ENCODE measurements around the gene ST3GAL3.

ST3GAL3 gene

GRCh38 chr1:43880604-43881003 lies 173.3 kb downstream of the ST3GAL3 start:
- H3K9me3 ChIP-seq (ENCODE audit: control insufficient read depth in 1 of 2, low read length in 2 of 2) = no peaks in the 10 kb centered on the region
- no peaks in the 10 kb centered on the region for H3K27me3 ChIP-seq (ENCODE audit: control insufficient read depth in 1 of 2, insufficient read depth in 2 of 2, low read length in 2 of 2)
- H3K4me3 ChIP-seq (ENCODE audit: low read depth in 1 of 2, low read length in 2 of 2) = no peak overlapping the region
- no peak overlapping the region for H3K9ac ChIP-seq (ENCODE audit: low read depth in 1 of 2, low read length in 2 of 2)
- H3K4me1 ChIP-seq (ENCODE audit: control insufficient read depth in 1 of 2, insufficient read depth in 2 of 2, low read length in 2 of 2) = no peaks in the 10 kb centered on the region
- H3K36me3 ChIP-seq (ENCODE audit: control insufficient read depth in 1 of 2, insufficient read depth in 2 of 2, low read length in 2 of 2) = no peaks in the 10 kb centered on the region
- no peak overlapping the region for H3K27ac ChIP-seq (ENCODE audit: low read depth, low read length)

- no peaks in the 10 kb centered on the region for H3K4me1 ChIP-seq (ENCODE audit: control insufficient read depth in 1 of 2, insufficient read depth in 2 of 2, low read length in 2 of 2)
- no peak overlapping the region for H3K9ac ChIP-seq (ENCODE audit: low read depth in 1 of 2, low read length in 2 of 2)
- H3K9me3 ChIP-seq (ENCODE audit: control insufficient read depth in 1 of 2, low read length in 2 of 2) = no peaks in the 10 kb centered on the region
- H3K36me3 ChIP-seq (ENCODE audit: control insufficient read depth in 1 of 2, insufficient read depth in 2 of 2, low read length in 2 of 2) = no peaks in the 10 kb centered on the region
- H3K4me3 ChIP-seq (ENCODE audit: low read depth in 1 of 2, low read length in 2 of 2) = no peak overlapping the region
- no peak overlapping the region for H3K27ac ChIP-seq (ENCODE audit: low read depth, low read length)
- no peaks in the 10 kb centered on the region for H3K27me3 ChIP-seq (ENCODE audit: control insufficient read depth in 1 of 2, insufficient read depth in 2 of 2, low read length in 2 of 2)
These were observed 174.1 kb downstream of the ST3GAL3 start for GRCh38 chr1:43881415-43881814.

DNA sequence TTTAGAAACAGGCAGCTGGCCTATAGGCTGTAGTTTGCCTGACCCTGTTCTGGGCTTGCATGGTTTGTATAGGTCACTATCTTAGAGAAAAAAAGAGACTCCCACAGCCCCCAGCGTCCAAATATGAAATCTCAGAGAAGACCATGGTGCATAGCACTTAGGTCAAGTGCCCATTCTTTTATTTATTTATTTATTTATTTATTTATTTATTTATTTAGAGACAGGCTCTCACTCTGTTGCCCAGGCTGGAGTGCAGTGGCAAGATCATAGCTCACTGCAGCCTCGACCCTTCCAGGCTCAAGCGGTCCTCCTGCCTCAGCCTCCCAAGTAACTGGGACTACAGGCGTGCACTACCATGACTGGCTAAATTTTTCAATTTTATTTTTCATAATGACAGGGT lies 175.4 kb downstream of the ST3GAL3 start:
- Histone ChIP-seq H3K4me1 (ENCODE audit: control insufficient read depth in 1 of 2, insufficient read depth in 2 of 2, low read length in 2 of 2) (no peaks in the 10 kb centered on the region), H3K27ac (ENCODE audit: low read depth, low read length) (no peak overlapping the region), H3K9ac (ENCODE audit: low read depth in 1 of 2, low read length in 2 of 2) (no peak overlapping the region), H3K36me3 (ENCODE audit: control insufficient read depth in 1 of 2, insufficient read depth in 2 of 2, low read length in 2 of 2) (no peaks in the 10 kb centered on the region), H3K27me3 (ENCODE audit: control insufficient read depth in 1 of 2, insufficient read depth in 2 of 2, low read length in 2 of 2) (no peaks in the 10 kb centered on the region), H3K4me3 (ENCODE audit: low read depth in 1 of 2, low read length in 2 of 2) (no peak overlapping the region), H3K9me3 (ENCODE audit: control insufficient read depth in 1 of 2, low read length in 2 of 2) (no peaks in the 10 kb centered on the region)

- H3K27ac ChIP-seq (ENCODE audit: low read depth, low read length) = no peak overlapping the region
- H3K4me1 ChIP-seq (ENCODE audit: control insufficient read depth in 1 of 2, insufficient read depth in 2 of 2, low read length in 2 of 2) = no peaks in the 10 kb centered on the region
- H3K4me3 ChIP-seq (ENCODE audit: low read depth in 1 of 2, low read length in 2 of 2) = no peak overlapping the region
- H3K27me3 ChIP-seq (ENCODE audit: control insufficient read depth in 1 of 2, insufficient read depth in 2 of 2, low read length in 2 of 2) = no peaks in the 10 kb centered on the region
- H3K9ac ChIP-seq (ENCODE audit: low read depth in 1 of 2, low read length in 2 of 2) = no peak overlapping the region
- no peaks in the 10 kb centered on the region for H3K9me3 ChIP-seq (ENCODE audit: control insufficient read depth in 1 of 2, low read length in 2 of 2)
- no peaks in the 10 kb centered on the region for H3K36me3 ChIP-seq (ENCODE audit: control insufficient read depth in 1 of 2, insufficient read depth in 2 of 2, low read length in 2 of 2)
These were observed 176.0 kb downstream of the ST3GAL3 start for GRCh38 chr1:43883321-43883720.

DNA sequence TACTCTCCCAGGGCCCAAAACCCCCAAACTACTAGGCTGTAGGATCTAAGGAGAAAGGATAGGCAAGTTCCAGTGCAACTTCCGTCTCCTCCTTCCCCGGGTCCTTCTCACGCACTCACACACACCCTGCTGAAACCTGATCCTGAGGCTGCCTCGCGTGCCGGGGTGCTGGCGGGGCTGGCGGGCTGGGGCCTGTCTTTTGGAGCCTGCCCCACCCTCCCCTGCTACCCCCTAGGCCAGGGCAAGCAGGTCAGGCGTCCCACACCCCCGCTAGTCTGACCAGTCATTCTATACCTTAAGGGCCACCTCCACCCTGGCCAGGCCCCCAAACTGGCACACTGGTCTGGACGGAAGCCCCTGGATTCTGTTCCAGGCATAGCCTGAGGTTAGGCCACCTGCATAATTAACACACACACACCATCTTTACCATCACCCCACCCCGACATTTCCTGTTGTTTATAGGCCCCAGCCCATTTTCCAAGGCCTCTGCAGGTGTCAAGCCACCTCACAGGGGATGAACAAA lies 178.0 kb downstream of the ST3GAL3 start:
- no peak overlapping the region for H3K27ac ChIP-seq (ENCODE audit: low read depth, low read length)
- H3K36me3 ChIP-seq (ENCODE audit: control insufficient read depth in 1 of 2, insufficient read depth in 2 of 2, low read length in 2 of 2) = no peaks in the 10 kb centered on the region
- H3K4me3 ChIP-seq (ENCODE audit: low read depth in 1 of 2, low read length in 2 of 2) = no peak overlapping the region
- no peaks in the 10 kb centered on the region for H3K27me3 ChIP-seq (ENCODE audit: control insufficient read depth in 1 of 2, insufficient read depth in 2 of 2, low read length in 2 of 2)
- no peak overlapping the region for H3K9ac ChIP-seq (ENCODE audit: low read depth in 1 of 2, low read length in 2 of 2)
- no peaks in the 10 kb centered on the region for H3K9me3 ChIP-seq (ENCODE audit: control insufficient read depth in 1 of 2, low read length in 2 of 2)
- no peaks in the 10 kb centered on the region for H3K4me1 ChIP-seq (ENCODE audit: control insufficient read depth in 1 of 2, insufficient read depth in 2 of 2, low read length in 2 of 2)

- Histone ChIP-seq H3K4me1 (ENCODE audit: control insufficient read depth in 1 of 2, insufficient read depth in 2 of 2, low read length in 2 of 2) (no peaks in the 10 kb centered on the region), H3K9me3 (ENCODE audit: control insufficient read depth in 1 of 2, low read length in 2 of 2) (no peaks in the 10 kb centered on the region), H3K36me3 (ENCODE audit: control insufficient read depth in 1 of 2, insufficient read depth in 2 of 2, low read length in 2 of 2) (no peaks in the 10 kb centered on the region), H3K4me3 (ENCODE audit: low read depth in 1 of 2, low read length in 2 of 2) (no peak overlapping the region), H3K27ac (ENCODE audit: low read depth, low read length) (no peak overlapping the region), H3K27me3 (ENCODE audit: control insufficient read depth in 1 of 2, insufficient read depth in 2 of 2, low read length in 2 of 2) (no peaks in the 10 kb centered on the region), H3K9ac (ENCODE audit: low read depth in 1 of 2, low read length in 2 of 2) (no peak overlapping the region)
These were observed 180.4 kb downstream of the ST3GAL3 start for GRCh38 chr1:43887748-43888147.

- H3K9me3 ChIP-seq (ENCODE audit: control insufficient read depth in 1 of 2, low read length in 2 of 2) = no peaks in the 10 kb centered on the region
- no peaks in the 10 kb centered on the region for H3K36me3 ChIP-seq (ENCODE audit: control insufficient read depth in 1 of 2, insufficient read depth in 2 of 2, low read length in 2 of 2)
- H3K4me3 ChIP-seq (ENCODE audit: low read depth in 1 of 2, low read length in 2 of 2) = no peak overlapping the region
- H3K4me1 ChIP-seq (ENCODE audit: control insufficient read depth in 1 of 2, insufficient read depth in 2 of 2, low read length in 2 of 2) = no peaks in the 10 kb centered on the region
- no peaks in the 10 kb centered on the region for H3K27me3 ChIP-seq (ENCODE audit: control insufficient read depth in 1 of 2, insufficient read depth in 2 of 2, low read length in 2 of 2)
- H3K27ac ChIP-seq (ENCODE audit: low read depth, low read length) = no peak overlapping the region
- H3K9ac ChIP-seq (ENCODE audit: low read depth in 1 of 2, low read length in 2 of 2) = no peak overlapping the region
These were observed 183.5 kb downstream of the ST3GAL3 start for GRCh38 chr1:43890815-43891214.

GRCh38 chr1:43893006-43893405 lies 185.7 kb downstream of the ST3GAL3 start:
- Histone ChIP-seq H3K9ac (ENCODE audit: low read depth in 1 of 2, low read length in 2 of 2) (no peak overlapping the region), H3K4me3 (ENCODE audit: low read depth in 1 of 2, low read length in 2 of 2) (no peak overlapping the region), H3K27me3 (ENCODE audit: control insufficient read depth in 1 of 2, insufficient read depth in 2 of 2, low read length in 2 of 2) (no peaks in the 10 kb centered on the region), H3K9me3 (ENCODE audit: control insufficient read depth in 1 of 2, low read length in 2 of 2) (no peaks in the 10 kb centered on the region), H3K36me3 (ENCODE audit: control insufficient read depth in 1 of 2, insufficient read depth in 2 of 2, low read length in 2 of 2) (peaks cover 0 to 1% of the 10 kb centered on the region in 2 donors), H3K4me1 (ENCODE audit: control insufficient read depth in 1 of 2, insufficient read depth in 2 of 2, low read length in 2 of 2) (no peaks in the 10 kb centered on the region), H3K27ac (ENCODE audit: low read depth, low read length) (no peak overlapping the region)

GRCh38 chr1:43898981-43899380 lies 191.6 kb downstream of the ST3GAL3 start:
- no peaks in the 10 kb centered on the region for H3K27me3 ChIP-seq (ENCODE audit: control insufficient read depth in 1 of 2, insufficient read depth in 2 of 2, low read length in 2 of 2)
- no peaks in the 10 kb centered on the region for H3K9me3 ChIP-seq (ENCODE audit: control insufficient read depth in 1 of 2, low read length in 2 of 2)
- peaks cover 0 to 8% of the 10 kb centered on the region in 2 donors for H3K36me3 ChIP-seq (ENCODE audit: control insufficient read depth in 1 of 2, insufficient read depth in 2 of 2, low read length in 2 of 2)
- no peak overlapping the region for H3K9ac ChIP-seq (ENCODE audit: low read depth in 1 of 2, low read length in 2 of 2)
- no peak overlapping the region for H3K27ac ChIP-seq (ENCODE audit: low read depth, low read length)
- no peak overlapping the region for H3K4me3 ChIP-seq (ENCODE audit: low read depth in 1 of 2, low read length in 2 of 2)
- H3K4me1 ChIP-seq (ENCODE audit: control insufficient read depth in 1 of 2, insufficient read depth in 2 of 2, low read length in 2 of 2) = no peaks in the 10 kb centered on the region

DNA sequence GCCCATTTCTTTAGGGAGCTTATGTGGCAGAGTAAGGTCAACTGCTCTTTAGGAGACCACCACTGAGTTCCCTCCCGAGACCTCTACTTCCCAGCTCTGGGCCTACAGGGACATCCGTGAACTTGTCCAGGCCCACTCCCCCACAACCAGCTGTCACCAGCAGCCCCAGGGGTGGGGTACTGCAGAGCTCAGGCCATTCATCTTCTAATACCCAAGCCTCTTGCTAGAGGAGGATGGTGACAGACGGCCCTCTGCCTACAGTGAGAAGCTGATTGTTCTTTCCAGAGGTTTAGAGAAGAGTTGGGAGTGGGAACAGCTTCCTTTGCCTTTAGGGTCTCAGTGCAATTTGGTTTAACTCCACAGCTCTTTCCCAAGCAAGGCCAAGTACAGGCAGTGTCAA lies 193.1 kb downstream of the ST3GAL3 start:
- Histone ChIP-seq H3K9me3 (ENCODE audit: control insufficient read depth in 1 of 2, low read length in 2 of 2) (no peaks in the 10 kb centered on the region), H3K4me3 (ENCODE audit: low read depth in 1 of 2, low read length in 2 of 2) (no peak overlapping the region), H3K27ac (ENCODE audit: low read depth, low read length) (no peak overlapping the region), H3K27me3 (ENCODE audit: control insufficient read depth in 1 of 2, insufficient read depth in 2 of 2, low read length in 2 of 2) (no peaks in the 10 kb centered on the region), H3K36me3 (ENCODE audit: control insufficient read depth in 1 of 2, insufficient read depth in 2 of 2, low read length in 2 of 2) (peaks cover 0 to 8% of the 10 kb centered on the region in 2 donors), H3K4me1 (ENCODE audit: control insufficient read depth in 1 of 2, insufficient read depth in 2 of 2, low read length in 2 of 2) (no peaks in the 10 kb centered on the region), H3K9ac (ENCODE audit: low read depth in 1 of 2, low read length in 2 of 2) (no peak overlapping the region)
